ENCODE results near the gene KIF21A.

KIF21A gene

DNA sequence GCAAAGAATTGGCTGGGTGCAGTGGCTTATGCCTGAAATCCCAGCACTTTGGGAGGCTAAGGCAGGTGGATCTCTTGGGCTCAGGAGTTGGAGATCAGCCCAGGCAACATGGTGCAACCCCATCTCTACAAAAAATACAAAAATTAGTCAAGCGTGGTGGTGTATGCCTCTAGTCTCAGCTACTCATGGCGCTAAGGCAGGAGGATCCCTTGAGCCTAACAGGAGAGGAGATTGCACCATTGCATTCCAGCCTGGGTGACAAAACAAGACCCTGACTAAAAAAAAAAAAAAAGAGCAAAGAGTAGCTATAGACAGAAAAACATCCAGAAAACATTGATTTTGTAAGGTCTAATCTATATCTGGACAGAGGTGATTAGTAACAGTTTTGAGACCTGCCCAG, 25.0 kb downstream of the KIF21A start:
- DNase-seq (ENCODE audit: insufficient read length, low spot score) = no peak
- TF ChIP-seq TAF1 (IDR thresholded peaks at IDR 0.05; ENCODE audit: low read depth, low read length) (no peak), POU2F2 (IDR thresholded peaks at IDR 0.05; ENCODE audit: low read depth, low read length) (no peak), PAX5 (IDR thresholded peaks at IDR 0.05; ENCODE audit: insufficient read depth, low read length, severe bottlenecking) (no peak), POLR2AphosphoS5 (IDR thresholded peaks at IDR 0.05; ENCODE audit: low read depth, low read length) (no peak), SPI1 (IDR thresholded peaks at IDR 0.05; ENCODE audit: low read depth, low read length) (no peak), POLR2A (IDR thresholded peaks at IDR 0.05; ENCODE audit: low read depth, low read length) (no peak)
- FAIRE-seq = no peak

DNA sequence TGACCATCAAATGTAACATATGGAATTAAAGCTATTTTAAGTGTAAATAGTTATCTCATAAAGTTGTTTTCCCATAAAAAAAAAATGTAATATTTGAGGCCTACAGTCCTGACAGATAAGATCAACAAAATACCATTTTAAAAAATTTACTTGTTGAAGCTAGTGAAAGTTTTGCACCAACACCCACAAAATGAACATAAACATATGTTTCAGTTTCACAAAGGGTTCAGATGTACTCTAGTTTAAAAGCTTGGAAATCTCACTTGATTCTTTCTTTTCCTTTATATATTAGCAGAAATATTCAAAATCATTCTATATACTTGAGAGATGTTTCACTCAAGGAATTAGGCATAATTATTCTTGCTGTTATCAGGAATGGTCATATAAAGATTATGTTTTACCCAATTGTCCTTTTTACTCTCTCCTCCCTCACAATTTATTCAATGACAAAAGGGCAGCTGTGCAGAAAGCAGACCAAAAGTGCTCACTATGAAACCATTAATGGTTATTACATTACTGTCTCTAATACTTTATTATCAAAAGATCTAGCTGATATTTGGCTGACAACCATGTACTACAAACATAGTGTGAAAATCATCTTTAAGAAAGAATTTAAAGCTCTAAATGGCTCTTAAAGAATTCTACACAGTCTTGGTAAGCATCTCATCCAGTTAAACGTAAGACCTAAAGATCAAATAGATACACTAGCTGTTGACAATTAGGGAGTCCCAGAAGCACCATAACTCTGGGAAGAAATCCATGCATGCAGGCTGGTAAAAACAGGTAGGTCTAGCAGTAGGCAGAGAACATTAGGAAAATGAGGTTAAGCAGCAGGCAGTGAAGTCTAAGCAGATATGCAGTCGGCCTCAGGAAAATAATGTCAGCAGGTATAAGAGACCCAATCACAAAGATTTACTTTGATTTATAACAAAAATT, 28.8 kb downstream of the KIF21A start:
- FAIRE-seq = peak; percentile 66
- TF ChIP-seq TAF1 (IDR thresholded peaks at IDR 0.05; ENCODE audit: low read depth, low read length) (no peak), POLR2A (IDR thresholded peaks at IDR 0.05; ENCODE audit: low read depth, low read length) (no peak), POLR2AphosphoS5 (IDR thresholded peaks at IDR 0.05; ENCODE audit: low read depth, low read length) (no peak)
- no peak for DNase-seq (ENCODE audit: insufficient read length, low spot score)

DNA sequence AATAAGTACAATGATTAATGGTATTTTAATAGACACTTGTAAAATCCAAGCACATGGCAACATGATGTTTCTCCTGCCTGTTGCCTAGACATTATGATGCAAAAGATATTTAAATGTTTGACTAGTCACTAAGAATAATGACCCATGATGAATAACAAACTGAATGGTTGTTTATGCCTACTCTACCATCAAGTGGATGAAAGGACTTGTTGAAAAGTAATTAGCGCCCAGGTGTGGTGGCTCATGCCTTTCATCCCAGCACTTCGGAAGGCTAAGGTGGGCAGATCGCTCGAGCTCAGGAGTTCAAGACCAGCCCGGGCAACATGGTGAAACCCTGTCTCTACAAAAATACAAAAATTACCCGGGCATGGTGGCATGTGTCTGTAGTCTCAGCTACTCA, 30.7 kb downstream of the KIF21A start:
- FAIRE-seq (no peak), DNase-seq (ENCODE audit: insufficient read length, low spot score) (no peak)
- TF ChIP-seq POLR2A (IDR thresholded peaks at IDR 0.05; ENCODE audit: low read depth, low read length) = no peak
- no peak for TF ChIP-seq TAF1 (IDR thresholded peaks at IDR 0.05; ENCODE audit: low read depth, low read length)
- no peak for TF ChIP-seq SPI1 (IDR thresholded peaks at IDR 0.05; ENCODE audit: low read depth, low read length)
- TF ChIP-seq PAX5 (IDR thresholded peaks at IDR 0.05; ENCODE audit: insufficient read depth, low read length, severe bottlenecking) = no peak
- TF ChIP-seq POU2F2 (IDR thresholded peaks at IDR 0.05; ENCODE audit: low read depth, low read length) = no peak
- TF ChIP-seq POLR2AphosphoS5 (IDR thresholded peaks at IDR 0.05; ENCODE audit: low read depth, low read length) = no peak

DNA sequence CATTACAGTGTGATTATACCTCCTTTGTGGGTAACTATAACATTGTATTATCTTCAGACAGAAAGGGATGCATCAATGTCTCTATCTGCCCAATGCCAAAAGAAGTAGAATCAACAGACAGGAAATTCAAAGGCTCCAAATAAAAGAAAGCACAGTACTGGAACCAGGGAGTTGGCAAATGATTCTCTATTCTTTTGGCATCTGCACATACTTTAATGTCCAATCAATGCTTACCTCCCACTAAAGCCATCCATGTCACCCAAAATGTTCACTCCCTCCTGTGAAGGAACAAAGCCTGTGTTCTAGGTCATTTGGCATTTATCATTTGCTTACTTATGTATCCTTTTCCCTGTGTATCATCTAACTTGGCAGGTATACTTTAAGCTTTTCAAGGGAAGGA, 36.7 kb downstream of the KIF21A start:
- FAIRE-seq = peak; percentile 59
- DNase-seq (ENCODE audit: insufficient read length, low spot score) = no peak
- TF ChIP-seq PAX5 (IDR thresholded peaks at IDR 0.05; ENCODE audit: insufficient read depth, low read length, severe bottlenecking) (no peak), POU2F2 (IDR thresholded peaks at IDR 0.05; ENCODE audit: low read depth, low read length) (no peak), SPI1 (IDR thresholded peaks at IDR 0.05; ENCODE audit: low read depth, low read length) (no peak), TAF1 (IDR thresholded peaks at IDR 0.05; ENCODE audit: low read depth, low read length) (no peak), POLR2A (IDR thresholded peaks at IDR 0.05; ENCODE audit: low read depth, low read length) (no peak), POLR2AphosphoS5 (IDR thresholded peaks at IDR 0.05; ENCODE audit: low read depth, low read length) (no peak)

DNA sequence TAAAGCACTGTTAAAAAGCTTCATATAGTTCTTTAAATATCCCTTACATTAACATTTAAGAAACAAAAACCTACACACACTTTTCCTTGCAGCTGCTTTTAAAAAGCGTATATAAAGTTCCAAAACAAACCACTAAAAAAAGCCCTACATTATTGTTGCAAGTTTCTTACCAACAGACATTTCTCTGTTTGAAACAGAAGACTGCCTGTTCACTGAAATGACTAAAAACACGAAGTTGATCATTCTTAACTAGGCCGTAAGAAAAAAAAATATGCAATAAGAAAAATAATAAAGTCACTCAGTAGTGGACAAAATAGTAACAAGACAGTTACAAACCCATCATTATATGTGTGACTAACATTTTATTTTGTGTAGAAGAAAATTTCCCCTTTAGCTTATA, 37.3 kb downstream of the KIF21A start:
- peak; percentile 13 for FAIRE-seq
- no peak for DNase-seq (ENCODE audit: insufficient read length, low spot score)
- TF ChIP-seq TAF1 (IDR thresholded peaks at IDR 0.05; ENCODE audit: low read depth, low read length) (no peak), PAX5 (IDR thresholded peaks at IDR 0.05; ENCODE audit: insufficient read depth, low read length, severe bottlenecking) (no peak), POU2F2 (IDR thresholded peaks at IDR 0.05; ENCODE audit: low read depth, low read length) (no peak), SPI1 (IDR thresholded peaks at IDR 0.05; ENCODE audit: low read depth, low read length) (no peak), POLR2A (IDR thresholded peaks at IDR 0.05; ENCODE audit: low read depth, low read length) (no peak), POLR2AphosphoS5 (IDR thresholded peaks at IDR 0.05; ENCODE audit: low read depth, low read length) (no peak)

DNA sequence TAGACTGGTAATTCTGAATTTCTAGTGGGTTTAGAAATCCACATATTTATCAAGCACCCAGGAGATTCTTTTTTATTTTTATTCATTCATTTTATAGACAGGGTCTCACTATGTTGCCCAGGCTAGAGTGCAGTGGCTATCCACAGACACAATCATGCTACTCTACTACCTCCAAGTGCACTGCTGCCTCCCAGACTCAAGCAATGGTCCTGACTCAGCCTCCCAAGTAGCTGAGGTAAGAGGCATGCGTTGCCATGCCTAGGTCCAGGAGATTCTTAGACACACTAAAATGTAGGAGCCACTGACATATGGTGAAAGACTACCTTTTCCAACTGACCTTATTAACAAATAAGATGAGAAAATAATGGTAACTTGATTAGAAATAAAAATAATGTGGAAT, 38.9 kb downstream of the KIF21A start:
- TF ChIP-seq POLR2AphosphoS5 (IDR thresholded peaks at IDR 0.05; ENCODE audit: low read depth, low read length) = no peak
- TF ChIP-seq SPI1 (IDR thresholded peaks at IDR 0.05; ENCODE audit: low read depth, low read length) = no peak
- no peak for TF ChIP-seq TAF1 (IDR thresholded peaks at IDR 0.05; ENCODE audit: low read depth, low read length)
- no peak for TF ChIP-seq POU2F2 (IDR thresholded peaks at IDR 0.05; ENCODE audit: low read depth, low read length)
- no peak for TF ChIP-seq PAX5 (IDR thresholded peaks at IDR 0.05; ENCODE audit: insufficient read depth, low read length, severe bottlenecking)
- no peak for TF ChIP-seq POLR2A (IDR thresholded peaks at IDR 0.05; ENCODE audit: low read depth, low read length)
- DNase-seq (ENCODE audit: insufficient read length, low spot score) (no peak), FAIRE-seq (no peak)

DNA sequence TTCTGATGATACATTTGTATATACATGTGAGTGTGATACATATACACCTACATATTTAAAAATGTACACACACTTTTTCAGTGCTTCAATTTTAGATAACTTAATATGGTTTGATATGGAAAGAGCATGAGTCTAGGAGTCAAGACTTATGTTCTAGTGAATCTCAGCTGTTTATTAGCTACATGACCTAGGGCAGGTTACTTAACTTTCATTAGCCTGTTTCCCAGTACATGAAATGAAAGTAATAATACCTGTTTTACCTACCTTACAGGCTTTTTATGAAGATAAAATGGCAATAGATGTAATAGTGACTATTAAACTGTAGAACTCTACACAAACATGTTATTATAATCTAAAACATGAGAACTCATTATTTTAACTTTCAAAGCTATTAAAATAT, 39.5 kb downstream of the KIF21A start:
- TF ChIP-seq POLR2A (IDR thresholded peaks at IDR 0.05; ENCODE audit: low read depth, low read length) (no peak), SPI1 (IDR thresholded peaks at IDR 0.05; ENCODE audit: low read depth, low read length) (no peak), PAX5 (IDR thresholded peaks at IDR 0.05; ENCODE audit: insufficient read depth, low read length, severe bottlenecking) (no peak), POLR2AphosphoS5 (IDR thresholded peaks at IDR 0.05; ENCODE audit: low read depth, low read length) (no peak), POU2F2 (IDR thresholded peaks at IDR 0.05; ENCODE audit: low read depth, low read length) (no peak), TAF1 (IDR thresholded peaks at IDR 0.05; ENCODE audit: low read depth, low read length) (no peak)
- DNase-seq (ENCODE audit: insufficient read length, low spot score) (no peak), FAIRE-seq (peak; percentile 62)

DNA sequence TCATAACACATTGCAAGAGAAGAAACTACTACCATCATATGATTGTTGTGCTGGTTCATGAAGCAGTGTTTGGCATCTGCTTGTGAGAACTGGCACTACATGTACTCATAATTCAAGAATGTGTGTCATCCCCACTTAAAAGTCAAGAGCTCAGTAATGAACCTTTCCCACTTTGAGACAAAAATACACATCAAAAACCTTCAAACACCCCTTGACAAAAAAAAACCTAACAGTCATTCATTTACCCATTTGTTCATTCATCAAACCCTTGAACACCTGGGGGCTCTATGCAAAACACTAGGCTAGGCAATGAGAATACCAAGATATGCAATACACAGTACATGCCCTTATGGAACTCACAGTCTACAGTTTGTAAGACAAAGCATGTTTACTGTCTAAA, 40.0 kb downstream of the KIF21A start:
- FAIRE-seq (peak; percentile 40), DNase-seq (ENCODE audit: insufficient read length, low spot score) (no peak)
- TF ChIP-seq POLR2AphosphoS5 (IDR thresholded peaks at IDR 0.05; ENCODE audit: low read depth, low read length) = no peak
- no peak for TF ChIP-seq SPI1 (IDR thresholded peaks at IDR 0.05; ENCODE audit: low read depth, low read length)
- no peak for TF ChIP-seq POLR2A (IDR thresholded peaks at IDR 0.05; ENCODE audit: low read depth, low read length)
- no peak for TF ChIP-seq POU2F2 (IDR thresholded peaks at IDR 0.05; ENCODE audit: low read depth, low read length)
- no peak for TF ChIP-seq PAX5 (IDR thresholded peaks at IDR 0.05; ENCODE audit: insufficient read depth, low read length, severe bottlenecking)
- TF ChIP-seq TAF1 (IDR thresholded peaks at IDR 0.05; ENCODE audit: low read depth, low read length) = no peak

DNA sequence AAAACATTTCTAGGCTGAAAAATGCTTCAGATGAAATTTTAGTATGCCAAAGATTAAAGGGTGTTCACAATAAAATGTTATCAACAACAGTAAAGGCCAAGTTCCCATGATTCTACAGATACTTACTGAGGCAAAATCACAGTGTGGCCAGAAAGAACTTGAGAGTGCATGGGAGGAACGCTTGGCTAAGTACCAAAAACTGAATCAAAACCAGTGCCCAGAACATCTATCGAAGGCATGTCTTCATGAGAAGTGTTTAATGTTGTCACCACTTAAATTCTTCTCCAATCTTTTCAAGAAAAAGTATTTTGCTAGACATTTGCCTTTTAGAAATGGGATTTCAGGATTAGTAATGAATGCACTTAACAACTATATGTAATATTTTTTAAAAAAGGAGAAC, 41.5 kb downstream of the KIF21A start:
- TF ChIP-seq SPI1 (IDR thresholded peaks at IDR 0.05; ENCODE audit: low read depth, low read length) (no peak), POLR2AphosphoS5 (IDR thresholded peaks at IDR 0.05; ENCODE audit: low read depth, low read length) (no peak)
- DNase-seq (ENCODE audit: insufficient read length, low spot score) = no peak
- FAIRE-seq = peak; percentile 9

DNA sequence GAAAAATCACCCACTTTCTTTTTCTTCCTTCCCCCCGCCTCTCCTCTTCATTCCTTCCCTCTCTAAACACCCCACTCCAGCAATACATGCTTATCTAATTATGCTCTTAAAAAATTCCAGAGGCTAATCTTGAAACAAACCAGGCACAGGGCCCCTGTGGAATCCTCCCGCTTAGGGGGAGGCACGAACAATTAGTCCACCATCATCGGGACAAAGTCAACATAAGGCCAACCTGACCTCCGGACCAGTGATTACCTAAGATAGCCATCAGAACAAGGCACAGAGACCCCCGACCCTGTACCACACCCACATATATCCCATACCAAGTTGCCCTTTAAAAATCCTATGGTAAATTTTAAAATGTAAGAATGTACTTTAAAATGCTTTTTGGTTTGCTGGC, 47.1 kb downstream of the KIF21A start:
- DNase-seq (ENCODE audit: insufficient read length, low spot score) = no peak
- no peak for FAIRE-seq
- TF ChIP-seq SPI1 (IDR thresholded peaks at IDR 0.05; ENCODE audit: low read depth, low read length) (no peak), POLR2A (IDR thresholded peaks at IDR 0.05; ENCODE audit: low read depth, low read length) (no peak), POU2F2 (IDR thresholded peaks at IDR 0.05; ENCODE audit: low read depth, low read length) (no peak), PAX5 (IDR thresholded peaks at IDR 0.05; ENCODE audit: insufficient read depth, low read length, severe bottlenecking) (no peak), TAF1 (IDR thresholded peaks at IDR 0.05; ENCODE audit: low read depth, low read length) (no peak), POLR2AphosphoS5 (IDR thresholded peaks at IDR 0.05; ENCODE audit: low read depth, low read length) (no peak)

Data from GM12891 (cell line).